ENCODE measurements around the gene CYP11A1.

The CYP11A1 gene

GRCh38 chr15:74311734-74312444 lies 55.6 kb downstream of the CYP11A1 start:
- no peak for TF ChIP-seq TAF1 (IDR thresholded peaks at IDR 0.05; ENCODE audit: borderline replicate concordance, insufficient read depth, low read length)
- TF ChIP-seq REST (IDR thresholded peaks at IDR 0.05; ENCODE audit: insufficient read depth in 1 of 2, low read depth in 2 of 2, low read length in 2 of 2), result no peak
- TF ChIP-seq FOXP2 (optimal IDR thresholded peaks at IDR 0.05; ENCODE audit: borderline replicate concordance, extremely low read depth, extremely low read length, insufficient read depth), result no peak
- TF ChIP-seq SIN3A (IDR thresholded peaks at IDR 0.05; ENCODE audit: borderline replicate concordance, insufficient read depth, low read length), result no peak
- TF ChIP-seq POLR2AphosphoS5 (IDR thresholded peaks at IDR 0.05; ENCODE audit: low read depth, low read length), result no peak

GRCh38 chr15:74307827-74308811 lies 59.3 kb downstream of the CYP11A1 start:
- no peak for TF ChIP-seq SIN3A (IDR thresholded peaks at IDR 0.05; ENCODE audit: borderline replicate concordance, insufficient read depth, low read length)
- TF ChIP-seq FOXP2 (optimal IDR thresholded peaks at IDR 0.05; ENCODE audit: borderline replicate concordance, extremely low read depth, extremely low read length, insufficient read depth), result no peak
- no peak; the same call in 1 of the 2 replicates for TF ChIP-seq POLR2AphosphoS5 (IDR thresholded peaks at IDR 0.05; ENCODE audit: low read depth, low read length)
- no peak for TF ChIP-seq TAF1 (IDR thresholded peaks at IDR 0.05; ENCODE audit: borderline replicate concordance, insufficient read depth, low read length)
- TF ChIP-seq REST (IDR thresholded peaks at IDR 0.05; ENCODE audit: insufficient read depth in 1 of 2, low read depth in 2 of 2, low read length in 2 of 2), result no peak

- TF ChIP-seq FOXP2 (optimal IDR thresholded peaks at IDR 0.05; ENCODE audit: borderline replicate concordance, extremely low read depth, extremely low read length, insufficient read depth) (no peak), SIN3A (IDR thresholded peaks at IDR 0.05; ENCODE audit: borderline replicate concordance, insufficient read depth, low read length) (no peak), POLR2AphosphoS5 (IDR thresholded peaks at IDR 0.05; ENCODE audit: low read depth, low read length) (no peak), REST (IDR thresholded peaks at IDR 0.05; ENCODE audit: insufficient read depth in 1 of 2, low read depth in 2 of 2, low read length in 2 of 2) (no peak), TAF1 (IDR thresholded peaks at IDR 0.05; ENCODE audit: borderline replicate concordance, insufficient read depth, low read length) (no peak)
Measured at GRCh38 chr15:74306781-74307217, 60.6 kb downstream of the CYP11A1 start.

- TF ChIP-seq REST (IDR thresholded peaks at IDR 0.05; ENCODE audit: insufficient read depth in 1 of 2, low read depth in 2 of 2, low read length in 2 of 2), result no peak
- TF ChIP-seq SIN3A (IDR thresholded peaks at IDR 0.05; ENCODE audit: borderline replicate concordance, insufficient read depth, low read length), result no peak
- TF ChIP-seq POLR2AphosphoS5 (IDR thresholded peaks at IDR 0.05; ENCODE audit: low read depth, low read length), result no peak
- TF ChIP-seq TAF1 (IDR thresholded peaks at IDR 0.05; ENCODE audit: borderline replicate concordance, insufficient read depth, low read length), result no peak
- no peak for TF ChIP-seq FOXP2 (optimal IDR thresholded peaks at IDR 0.05; ENCODE audit: borderline replicate concordance, extremely low read depth, extremely low read length, insufficient read depth)
Measured at GRCh38 chr15:74305687-74306086, 61.8 kb downstream of the CYP11A1 start.
